Endothelial cell of umbilical vein (primary cell): ENCODE results near the gene BGN. TPM values are rescaled to one million over a fixed set of nuclear protein-coding genes. Genes with fewer than 3 reads are reported as not detected.

Source experiments
- BruUV-seq: library from RNA; stranded (reverse); fragments of 400-500 nt; replicated peaks from 2 replicates; lab custom pipeline; 2021; lab: Mats Ljungman, UMichigan
- CTCF ChIA-PET: fragments of 300-600, 350-600 bp; sonication (Branson Sonifier 250); formaldehyde crosslinking; loops from one replicate; lab custom pipeline; 2021; ENCODE audit warnings: antibody characterized with exemption, inconsistent platforms; lab: Charles Lee
- POLR2A ChIA-PET: fragments of 300-600, 350-600 bp; sonication (Branson Sonifier 250); formaldehyde crosslinking; loops from one replicate; lab custom pipeline; 2021; ENCODE audit warnings: antibody characterized with exemption, inconsistent platforms; lab: Charles Lee
- DNase-seq: peaks from one replicate; pipeline ENCODE4 v3.0.0-alpha.2; 2011; ENCODE audit warnings: low read depth, low spot score
- FAIRE-seq: peaks from 2 replicates; lab custom pipeline; 2011; peaks lifted over from hg19 to GRCh38; lab: Jason Lieb, UNC
- H2AFZ ChIP-seq: 2 replicates; pipeline ENCODE4 v1.6.0; 2012; ENCODE audit warnings: low read depth, low read length, control low read depth, inconsistent platforms
- H3K27ac ChIP-seq: 2 replicates; pipeline ENCODE4 v1.5.1; 2011; ENCODE audit warnings: low read depth, mild to moderate bottlenecking, control low read depth, low read length, moderate library complexity; ENCODE audit not compliant: insufficient read depth
- H3K27me3 ChIP-seq, 2 experiments: 2 replicates each; pipeline versions ENCODE4 v1.6.0 to v1.6.1; 2011; ENCODE audit warnings: low read length in 2 of 2, mixed read lengths in 1 of 2; ENCODE audit not compliant: control insufficient read depth in 2 of 2, insufficient read depth in 2 of 2
- H3K36me3 ChIP-seq, 2 experiments: 2 replicates in 1 of 2; 3 replicates in 1 of 2; pipeline ENCODE4 v1.5.1; 2011; ENCODE audit warnings: low read length in 2 of 2, mild to moderate bottlenecking in 1 of 2, moderate library complexity in 1 of 2; ENCODE audit not compliant: control insufficient read depth in 2 of 2, insufficient read depth in 2 of 2; ENCODE audit errors: extremely low read depth in 1 of 2
- H3K4me1 ChIP-seq: 3 replicates; pipeline ENCODE4 v1.5.1; 2011; ENCODE audit warnings: mild to moderate bottlenecking, low read length; ENCODE audit not compliant: control insufficient read depth, insufficient read depth; ENCODE audit errors: extremely low read depth
- H3K4me2 ChIP-seq: 2 replicates; pipeline ENCODE4 v1.6.1; 2011; ENCODE audit warnings: low read length, control low read depth, mixed read lengths; ENCODE audit not compliant: insufficient read depth
- H3K4me3 ChIP-seq, 3 experiments: fragments of 200-600 bp in 1 of 3; sonication (generic), shearing (Covaris generic) in 1 of 3; replicated peaks in 1 of 3; 2 replicates each; pipeline ENCODE4 v1.5.1; 2011 to 2016; ENCODE audit warnings: control low read depth in 3 of 3, low read length in 3 of 3, mild to moderate bottlenecking in 2 of 3, inconsistent platforms in 1 of 3, low read depth in 1 of 3, moderate library complexity in 1 of 3; ENCODE audit not compliant: insufficient read depth in 1 of 3
- H3K79me2 ChIP-seq: 2 replicates; pipeline ENCODE4 v1.6.0; 2012; ENCODE audit warnings: low read length, inconsistent platforms; ENCODE audit not compliant: control insufficient read depth, insufficient read depth
- H3K9ac ChIP-seq: replicated peaks from 2 replicates; pipeline ENCODE3; 2011; ENCODE audit warnings: low read length, control low read depth; ENCODE audit not compliant: insufficient read depth; ENCODE audit errors: extremely low read depth
- H3K9me1 ChIP-seq: replicated peaks from 3 replicates; pipeline ENCODE4 v1.6.0; 2011; ENCODE audit warnings: mild to moderate bottlenecking, low read length; ENCODE audit not compliant: control insufficient read depth, insufficient read depth; ENCODE audit errors: extremely low read depth
- H3K9me3 ChIP-seq: replicated peaks from 2 replicates; pipeline ENCODE4 v1.5.1; 2012; ENCODE audit warnings: low read length, inconsistent platforms; ENCODE audit not compliant: control insufficient read depth, insufficient read depth
- H4K20me1 ChIP-seq: replicated peaks from 2 replicates; pipeline ENCODE3; 2011; ENCODE audit warnings: mild to moderate bottlenecking, low read length; ENCODE audit not compliant: control insufficient read depth, insufficient read depth; ENCODE audit errors: extremely low read depth
- EZH2 ChIP-seq: IDR thresholded peaks from 2 replicates; pipeline ENCODE4 v1.6.1; 2012; ENCODE audit warnings: borderline replicate concordance, low read depth, mild to moderate bottlenecking, moderate library complexity, low read length, inconsistent platforms; ENCODE audit not compliant: severe bottlenecking
- FOS ChIP-seq: IDR thresholded peaks from 2 replicates; pipeline ENCODE4 v1.6.1; 2011; ENCODE audit warnings: mild to moderate bottlenecking, low read length, moderate library complexity, borderline replicate concordance; ENCODE audit not compliant: insufficient read depth
- GATA2 ChIP-seq: IDR thresholded peaks from 2 replicates; pipeline ENCODE4 v1.7.0; 2011; ENCODE audit warnings: low read depth, mild to moderate bottlenecking, moderate library complexity, mixed read lengths, low read length; ENCODE audit not compliant: insufficient read length, insufficient read depth
- JUN ChIP-seq: IDR thresholded peaks from 2 replicates; pipeline ENCODE4 v1.6.1; 2011; ENCODE audit warnings: borderline replicate concordance, low read depth; ENCODE audit not compliant: insufficient read length, insufficient read depth
- MYC ChIP-seq: IDR thresholded peaks from one replicate; pipeline ENCODE4 v1.6.1; 2011; ENCODE audit warnings: mild to moderate bottlenecking, low read depth, low read length
- POLR2A ChIP-seq: IDR thresholded peaks from 2 replicates; pipeline ENCODE4 v1.6.1; 2012; ENCODE audit warnings: low read depth, mild to moderate bottlenecking, control low read depth, low read length
- POLR2AphosphoS5 ChIP-seq: IDR thresholded peaks from 2 replicates; pipeline ENCODE4 v1.6.1; 2012; ENCODE audit warnings: low read depth, mild to moderate bottlenecking, control low read depth, low read length, moderate library complexity; ENCODE audit not compliant: insufficient read depth
- dilution Hi-C: fragments of 300-500 bp; cut with MboI; formaldehyde crosslinking; loops from one replicate; pipeline ENCODE4 v1.15.0; 2019; ENCODE audit warnings: low sequenced_read_pairs; ENCODE audit not compliant: extremely low pct_ligation_motif_present
- intact Hi-C: fragments of 100-400 bp; cut with micrococcal nuclease; formaldehyde crosslinking; loops from one replicate; pipeline ENCODE4 v1.10.0; 2022
- polyA plus RNA-seq, 4 experiments: library from polyadenylated mRNA; depleted of rRNA in 3 of 4; stranded (reverse) in 3 of 4; unstranded in 1 of 4; fragments of >200 nt; gene quantifications; 2 replicates each; pipeline versions ENCODE4 v1.2.1 to v1.2.3, GENCODE V29; 2011 to 2012; ENCODE audit warnings: missing spikeins in 1 of 4
- total RNA-seq: library from RNA; stranded (reverse); gene quantifications from 2 replicates; pipeline ENCODE4 v1.2.3, GENCODE V29; 2021
- TF ChIP-seq, protein P1 (sequence below), 2 donors: IDR thresholded peaks; 1 replicate in 1 of 2; 2 replicates in 1 of 2; pipeline ENCODE4 v1.5.1; 2011; ENCODE audit warnings: low read length in 2 of 2, mild to moderate bottlenecking in 2 of 2, moderate library complexity in 2 of 2, control low read depth in 1 of 2, inconsistent platforms in 1 of 2, low read depth in 1 of 2; ENCODE audit not compliant: insufficient read depth in 1 of 2; ENCODE audit errors: extremely low read depth in 1 of 2
- TF ChIP-seq, protein P2 (sequence below): IDR thresholded peaks from 2 replicates; pipeline ENCODE4 v1.6.1; 2011; ENCODE audit not compliant: insufficient read depth, insufficient read length

Gene BGN
- total and polyA plus RNA-seq, 2 donors (not counting 3 experiments of a cell fraction or from before 2014, with no cell fraction given), result 479 to 879 TPM

DNA sequence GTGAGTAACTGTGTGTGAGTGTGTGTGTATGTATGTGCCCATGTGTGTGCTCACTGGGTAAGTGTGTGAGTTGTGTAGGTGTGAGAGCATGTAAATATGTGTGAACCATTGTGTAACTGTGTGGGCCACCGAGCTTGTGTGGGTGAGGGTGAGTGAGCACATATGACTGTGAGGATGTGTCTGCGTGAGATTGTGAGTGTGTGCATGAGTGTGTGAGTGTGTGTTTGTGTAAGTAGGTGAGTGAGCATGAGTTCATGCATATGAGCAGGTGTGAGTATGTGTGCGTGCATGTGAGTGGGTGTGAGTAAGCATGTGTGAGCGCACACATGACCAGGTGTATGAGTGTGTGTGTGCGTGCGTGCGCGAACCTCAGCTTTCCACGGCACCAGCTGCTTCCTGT lies 21.3 kb downstream of the BGN start:
- H3K36me3 ChIP-seq, result no peaks in the 10 kb centered on the region
- no peak overlapping the region for H2AFZ ChIP-seq
- H3K4me3 ChIP-seq, result no peak overlapping the region
- CTCF ChIA-PET, result interaction anchor here (0.8 kb wide), 1 partner anchor 55 kb away, joined by 4 read pairs; no protein-coding TSS in a partner anchor
- H3K79me2 ChIP-seq, result no peaks in the 10 kb centered on the region
- H3K9me1 ChIP-seq, result no peaks in the 10 kb centered on the region
- no TSS peak for BruUV-seq
- DNase-seq, result no peak
- TF ChIP-seq, protein P1, sequence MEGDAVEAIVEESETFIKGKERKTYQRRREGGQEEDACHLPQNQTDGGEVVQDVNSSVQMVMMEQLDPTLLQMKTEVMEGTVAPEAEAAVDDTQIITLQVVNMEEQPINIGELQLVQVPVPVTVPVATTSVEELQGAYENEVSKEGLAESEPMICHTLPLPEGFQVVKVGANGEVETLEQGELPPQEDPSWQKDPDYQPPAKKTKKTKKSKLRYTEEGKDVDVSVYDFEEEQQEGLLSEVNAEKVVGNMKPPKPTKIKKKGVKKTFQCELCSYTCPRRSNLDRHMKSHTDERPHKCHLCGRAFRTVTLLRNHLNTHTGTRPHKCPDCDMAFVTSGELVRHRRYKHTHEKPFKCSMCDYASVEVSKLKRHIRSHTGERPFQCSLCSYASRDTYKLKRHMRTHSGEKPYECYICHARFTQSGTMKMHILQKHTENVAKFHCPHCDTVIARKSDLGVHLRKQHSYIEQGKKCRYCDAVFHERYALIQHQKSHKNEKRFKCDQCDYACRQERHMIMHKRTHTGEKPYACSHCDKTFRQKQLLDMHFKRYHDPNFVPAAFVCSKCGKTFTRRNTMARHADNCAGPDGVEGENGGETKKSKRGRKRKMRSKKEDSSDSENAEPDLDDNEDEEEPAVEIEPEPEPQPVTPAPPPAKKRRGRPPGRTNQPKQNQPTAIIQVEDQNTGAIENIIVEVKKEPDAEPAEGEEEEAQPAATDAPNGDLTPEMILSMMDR (IDR thresholded peaks at IDR 0.05; ENCODE audit: extremely low read depth in 1 of 2, insufficient read depth in 1 of 2, low read depth in 1 of 2, low read length in 2 of 2), result no peak
- TF ChIP-seq EZH2, result no peak
- peak; percentile 39 for TF ChIP-seq POLR2AphosphoS5
- no peaks in the 10 kb centered on the region for H3K4me1 ChIP-seq
- H3K4me2 ChIP-seq, result no peak overlapping the region
- H4K20me1 ChIP-seq, result no peaks in the 10 kb centered on the region
- H3K9ac ChIP-seq, result no peak overlapping the region
- no peak for FAIRE-seq
- intact Hi-C loops, result no loop called here
- POLR2A ChIA-PET, result no interaction called here
- dilution Hi-C loops, result no loop called here
- H3K27ac ChIP-seq, result no peak overlapping the region
- peaks cover 17 to 19% of the 10 kb centered on the region in 2 experiments for H3K27me3 ChIP-seq
- no peaks in the 10 kb centered on the region for H3K9me3 ChIP-seq

DNA sequence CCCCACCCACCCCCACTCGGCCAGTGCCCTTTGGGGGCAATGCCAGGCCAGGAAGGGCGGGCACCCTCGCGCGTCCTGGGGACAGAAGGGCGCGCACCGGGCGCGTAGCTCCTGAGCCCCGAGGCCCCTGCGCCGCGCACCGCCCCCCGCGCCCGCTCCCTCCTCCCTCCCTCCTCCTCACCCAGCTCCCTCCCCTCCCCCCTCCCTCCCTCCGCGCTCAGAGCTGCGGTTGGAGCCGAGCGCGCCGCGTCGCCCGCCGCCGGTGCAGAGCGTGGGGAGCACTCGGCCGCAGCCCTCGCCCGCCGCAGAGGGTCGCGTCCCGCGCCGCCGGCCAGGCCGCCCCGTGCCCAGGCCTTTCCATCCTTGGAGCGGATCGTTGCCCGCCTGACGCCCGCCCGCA lies 22.6 kb downstream of the BGN start, which contains the start of gene ATP2B3:
TSS of gene ATP2B3 (plus strand) at position 220 of the 400 bp plus-strand sequence. CDS start 18,606 bp downstream, outside the sequence.
- no TSS peak for BruUV-seq
- no peak within 1 kb of the TSS for H3K27ac ChIP-seq
- no peak within 1 kb of the TSS for H3K4me3 ChIP-seq
- DNase-seq (no peak), FAIRE-seq (no peak)
- no peaks in the 10 kb centered on the region for H3K4me1 ChIP-seq
- ChIA-PET POLR2A (no interaction called here), CTCF (no interaction called here)
- dilution Hi-C loops, result no loop called here
- TF ChIP-seq POLR2A (no peak), JUN (no peak), MYC (no peak), GATA2 (no peak), FOS (no peak)
- TF ChIP-seq, protein P1 (IDR thresholded peaks at IDR 0.05; ENCODE audit: extremely low read depth in 1 of 2, insufficient read depth in 1 of 2, low read depth in 1 of 2, low read length in 2 of 2), result no peak
- TF ChIP-seq, protein P2, sequence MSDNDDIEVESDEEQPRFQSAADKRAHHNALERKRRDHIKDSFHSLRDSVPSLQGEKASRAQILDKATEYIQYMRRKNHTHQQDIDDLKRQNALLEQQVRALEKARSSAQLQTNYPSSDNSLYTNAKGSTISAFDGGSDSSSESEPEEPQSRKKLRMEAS, result no peak
- H3K9me1 ChIP-seq, result no peaks in the 10 kb centered on the region
- no peaks in the 10 kb centered on the region for H4K20me1 ChIP-seq
- no peak within 1 kb of the TSS for H2AFZ ChIP-seq
- no peaks in the 10 kb centered on the region for H3K79me2 ChIP-seq
- H3K9me3 ChIP-seq, result no peaks in the 10 kb centered on the region
- H3K36me3 ChIP-seq, result no peaks in the 10 kb centered on the region
- peaks cover 19 to 26% of the 10 kb centered on the region in 2 experiments for H3K27me3 ChIP-seq
- intact Hi-C loops, result no loop called here
- H3K9ac ChIP-seq, result no peak within 1 kb of the TSS
- no peak within 1 kb of the TSS for H3K4me2 ChIP-seq
